Mesothelial cell of epicardium (in vitro differentiated cells): Measurements from ENCODE around the gene SI. TPM values are rescaled to one million over a fixed set of nuclear protein-coding genes. Genes with fewer than 3 reads are reported as not detected.

Experiments used
- DNase-seq, 2 experiments: peaks; one replicate each; pipeline ENCODE4 v3.0.0; 2021; ENCODE audit warnings: low spot score in 2 of 2; ENCODE audit not compliant: unreplicated experiment in 2 of 2
- H3K27ac Mint-ChIP-seq: 2 replicates; pipeline ENCODE4 v1.8.0; 2021; ENCODE audit warnings: mixed read lengths
- H3K27me3 Mint-ChIP-seq: 2 replicates; pipeline ENCODE4 v1.8.0; 2021; ENCODE audit warnings: low read depth, mixed read lengths
- H3K36me3 Mint-ChIP-seq: 2 replicates; pipeline ENCODE4 v1.8.0; 2021; ENCODE audit warnings: mixed read lengths
- H3K4me1 Mint-ChIP-seq: 2 replicates; pipeline ENCODE4 v1.8.0; 2021; ENCODE audit warnings: mixed read lengths
- H3K4me3 Mint-ChIP-seq: 2 replicates; pipeline ENCODE4 v1.8.0; 2021; ENCODE audit warnings: mild to moderate bottlenecking, moderate library complexity, mixed read lengths
- H3K9me3 Mint-ChIP-seq: 2 replicates; pipeline ENCODE4 v1.8.0; 2021; ENCODE audit warnings: mixed read lengths
- total RNA-seq: library from RNA; stranded (reverse); gene quantifications from 3 replicates; pipeline ENCODE4 v1.2.1, GENCODE V29; 2021
- TF ChIP-seq, protein P1 (sequence below): fragments of 200-600 bp; sonication (generic); IDR thresholded peaks from one replicate; pipeline ENCODE4 v1.5.0; 2021; ENCODE audit warnings: antibody characterized with exemption; ENCODE audit not compliant: unreplicated experiment

Gene SI
- total RNA-seq, 1 donor from 2014 or later, result not detected

DNA sequence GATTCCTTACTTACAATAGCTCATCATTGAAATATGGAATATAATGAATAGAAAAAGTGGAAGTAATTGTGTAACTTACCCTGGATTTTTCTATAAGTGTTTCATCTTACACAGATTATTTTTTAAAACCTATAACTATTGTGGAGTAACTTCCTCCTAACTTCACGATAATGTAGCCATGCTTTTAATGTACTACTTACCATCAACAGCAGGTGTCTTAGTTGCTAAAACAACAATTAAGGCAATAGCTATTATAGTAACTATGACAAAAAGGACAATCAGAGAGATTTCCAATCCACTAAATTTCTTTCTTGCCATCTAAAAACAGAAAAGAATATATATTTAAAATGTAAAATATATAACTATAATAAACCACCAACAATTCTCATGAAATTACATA lies 2.6 kb downstream of the SI start:
- H3K36me3 Mint-ChIP-seq, result no peaks in the 10 kb centered on the region
- TF ChIP-seq, protein P1, sequence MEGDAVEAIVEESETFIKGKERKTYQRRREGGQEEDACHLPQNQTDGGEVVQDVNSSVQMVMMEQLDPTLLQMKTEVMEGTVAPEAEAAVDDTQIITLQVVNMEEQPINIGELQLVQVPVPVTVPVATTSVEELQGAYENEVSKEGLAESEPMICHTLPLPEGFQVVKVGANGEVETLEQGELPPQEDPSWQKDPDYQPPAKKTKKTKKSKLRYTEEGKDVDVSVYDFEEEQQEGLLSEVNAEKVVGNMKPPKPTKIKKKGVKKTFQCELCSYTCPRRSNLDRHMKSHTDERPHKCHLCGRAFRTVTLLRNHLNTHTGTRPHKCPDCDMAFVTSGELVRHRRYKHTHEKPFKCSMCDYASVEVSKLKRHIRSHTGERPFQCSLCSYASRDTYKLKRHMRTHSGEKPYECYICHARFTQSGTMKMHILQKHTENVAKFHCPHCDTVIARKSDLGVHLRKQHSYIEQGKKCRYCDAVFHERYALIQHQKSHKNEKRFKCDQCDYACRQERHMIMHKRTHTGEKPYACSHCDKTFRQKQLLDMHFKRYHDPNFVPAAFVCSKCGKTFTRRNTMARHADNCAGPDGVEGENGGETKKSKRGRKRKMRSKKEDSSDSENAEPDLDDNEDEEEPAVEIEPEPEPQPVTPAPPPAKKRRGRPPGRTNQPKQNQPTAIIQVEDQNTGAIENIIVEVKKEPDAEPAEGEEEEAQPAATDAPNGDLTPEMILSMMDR, result no peak
- no peak for DNase-seq
- H3K4me3 Mint-ChIP-seq, result no peak overlapping the region
- H3K9me3 Mint-ChIP-seq, result no peaks in the 10 kb centered on the region
- no peak overlapping the region for H3K27ac Mint-ChIP-seq
- peaks cover 9% of the 10 kb centered on the region for H3K27me3 Mint-ChIP-seq
- H3K4me1 Mint-ChIP-seq, result no peaks in the 10 kb centered on the region

DNA sequence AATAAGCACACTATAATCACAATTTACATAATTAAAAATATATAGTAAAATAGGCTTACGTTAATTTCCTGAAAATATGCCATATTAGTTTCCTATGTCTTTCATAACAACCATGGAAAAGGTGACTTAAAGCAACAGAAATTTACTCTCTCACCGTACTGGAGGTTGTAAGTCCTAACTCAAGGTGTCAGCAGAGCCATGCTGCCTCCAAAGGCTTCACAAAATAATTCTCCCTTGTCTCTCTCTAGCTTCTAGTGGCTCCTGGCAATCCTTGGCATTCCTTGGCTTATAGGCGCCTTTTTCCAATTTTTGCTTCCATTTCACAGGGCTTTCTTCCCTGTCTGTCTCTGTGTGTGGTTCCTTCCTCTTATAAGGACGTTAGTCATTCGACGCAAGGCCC lies 7.6 kb downstream of the SI start:
- Mint-ChIP-seq H3K4me1 (no peaks in the 10 kb centered on the region), H3K27ac (no peak overlapping the region), H3K9me3 (no peaks in the 10 kb centered on the region), H3K27me3 (peaks cover 5% of the 10 kb centered on the region), H3K36me3 (no peaks in the 10 kb centered on the region), H3K4me3 (no peak overlapping the region)
- DNase-seq, result no peak
- TF ChIP-seq, protein P1, result no peak

DNA sequence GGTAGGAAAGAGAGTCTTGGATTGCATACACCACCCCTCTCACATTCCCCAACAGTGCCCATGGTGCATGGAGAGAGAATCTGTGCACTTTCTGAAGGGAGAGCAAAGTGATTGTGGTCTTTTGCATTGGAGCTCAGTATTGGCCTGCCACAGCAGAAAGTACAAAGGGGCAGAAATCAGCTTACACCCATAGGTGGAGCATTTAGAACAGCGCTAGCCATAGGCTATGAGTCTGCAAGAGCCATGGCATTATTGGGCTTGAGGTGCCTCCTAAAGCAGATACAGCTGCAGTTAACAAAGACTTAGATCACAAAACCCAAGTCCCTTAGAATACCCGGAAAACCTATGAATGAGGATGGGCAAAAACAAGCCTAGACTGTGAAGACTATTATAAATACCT lies 21.8 kb downstream of the SI start:
- Mint-ChIP-seq H3K4me1 (no peaks in the 10 kb centered on the region), H3K4me3 (no peak overlapping the region), H3K27me3 (no peaks in the 10 kb centered on the region), H3K9me3 (peaks cover 13% of the 10 kb centered on the region), H3K27ac (no peak overlapping the region), H3K36me3 (no peaks in the 10 kb centered on the region)
- TF ChIP-seq, protein P1, result no peak
- DNase-seq, result no peak

DNA sequence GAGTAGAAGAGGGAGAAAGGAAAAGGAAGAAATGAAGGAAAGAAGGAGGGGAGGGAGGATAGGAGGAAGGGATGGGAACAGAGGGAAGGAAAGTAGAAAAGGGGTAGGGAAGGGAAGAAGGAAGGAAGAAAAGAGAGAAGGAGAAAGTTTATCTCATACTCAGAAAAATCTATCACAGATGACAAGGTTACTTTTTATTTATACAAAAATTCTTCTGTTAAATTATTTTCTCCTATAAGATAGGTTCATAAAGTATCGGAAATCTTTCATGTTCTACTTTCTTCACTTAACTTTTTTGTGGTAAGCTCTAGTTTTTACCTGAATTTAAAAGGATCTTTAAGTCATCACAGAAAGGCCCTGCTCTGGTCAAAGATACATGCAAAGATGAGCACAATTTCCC lies 38.1 kb downstream of the SI start:
- no peak overlapping the region for H3K27ac Mint-ChIP-seq
- H3K36me3 Mint-ChIP-seq, result no peaks in the 10 kb centered on the region
- no peaks in the 10 kb centered on the region for H3K27me3 Mint-ChIP-seq
- TF ChIP-seq, protein P1, result no peak
- H3K4me3 Mint-ChIP-seq, result no peak overlapping the region
- H3K4me1 Mint-ChIP-seq, result no peaks in the 10 kb centered on the region
- DNase-seq, result no peak
- H3K9me3 Mint-ChIP-seq, result no peaks in the 10 kb centered on the region

DNA sequence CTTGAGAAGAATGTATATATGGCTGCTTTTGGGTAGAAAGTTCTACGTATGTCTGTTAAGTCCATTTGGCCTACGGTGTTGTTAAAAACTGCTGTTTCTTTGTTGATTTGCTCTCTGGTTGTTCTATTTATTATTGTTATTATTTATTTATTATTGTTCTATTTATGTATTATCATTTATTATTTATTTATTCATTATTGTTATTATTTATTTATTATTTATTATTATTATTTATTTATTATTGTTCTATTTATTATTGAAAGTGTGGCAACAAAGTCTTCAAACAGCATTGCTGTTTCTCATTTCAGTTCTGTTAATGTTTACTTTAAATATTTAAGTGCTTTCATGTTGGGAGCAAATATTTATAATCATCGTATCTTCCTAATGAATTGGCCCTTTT lies 66.7 kb downstream of the SI start:
- H3K27me3 Mint-ChIP-seq, result no peaks in the 10 kb centered on the region
- peaks cover 3% of the 10 kb centered on the region for H3K9me3 Mint-ChIP-seq
- no peaks in the 10 kb centered on the region for H3K4me1 Mint-ChIP-seq
- no peak for DNase-seq
- H3K27ac Mint-ChIP-seq, result no peak overlapping the region
- H3K4me3 Mint-ChIP-seq, result no peak overlapping the region
- H3K36me3 Mint-ChIP-seq, result no peaks in the 10 kb centered on the region
- TF ChIP-seq, protein P1, result no peak

DNA sequence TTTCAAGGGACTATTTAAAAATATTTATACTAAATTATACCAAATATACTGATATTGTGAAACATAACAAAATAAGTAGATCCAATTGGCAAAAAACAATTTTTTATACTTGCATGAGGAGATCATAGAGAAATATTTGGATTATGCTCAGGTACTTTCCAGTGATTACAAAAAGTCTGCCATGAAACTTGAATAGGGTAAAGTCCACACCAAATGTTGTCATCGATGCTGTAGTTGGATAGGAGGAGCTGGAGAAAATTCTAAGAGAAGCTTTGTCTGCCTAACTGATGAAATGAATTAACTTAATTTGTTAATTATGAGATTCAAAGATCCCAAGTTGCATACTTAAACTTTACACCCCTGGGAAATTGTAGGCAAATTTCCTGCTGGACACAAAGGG lies 93.3 kb downstream of the SI start:
- Mint-ChIP-seq H3K9me3 (peaks cover 3% of the 10 kb centered on the region), H3K27me3 (no peaks in the 10 kb centered on the region), H3K27ac (no peak overlapping the region), H3K36me3 (no peaks in the 10 kb centered on the region), H3K4me3 (no peak overlapping the region), H3K4me1 (no peaks in the 10 kb centered on the region)
- no peak for DNase-seq
- TF ChIP-seq, protein P1, result no peak
